Activated CD4-positive, CD25-positive, alpha-beta regulatory T cell treated with anti-CD3 and anti-CD28 coated beads, Interleukin-2, amount 50 U/mL, for 16 hours (primary cell): ENCODE data around the gene CSH2.
"Not testable (repeated sequence)": the region's sequence is repeated elsewhere in the genome, so short reads cannot be mapped to it uniquely, and the experiment has no call there.

Experiments used
- DNase-seq: peaks from one replicate; pipeline ENCODE4 v3.0.0-alpha.2; 2020; ENCODE audit warnings: low read depth, low spot score

Gene CSH2

DNA sequence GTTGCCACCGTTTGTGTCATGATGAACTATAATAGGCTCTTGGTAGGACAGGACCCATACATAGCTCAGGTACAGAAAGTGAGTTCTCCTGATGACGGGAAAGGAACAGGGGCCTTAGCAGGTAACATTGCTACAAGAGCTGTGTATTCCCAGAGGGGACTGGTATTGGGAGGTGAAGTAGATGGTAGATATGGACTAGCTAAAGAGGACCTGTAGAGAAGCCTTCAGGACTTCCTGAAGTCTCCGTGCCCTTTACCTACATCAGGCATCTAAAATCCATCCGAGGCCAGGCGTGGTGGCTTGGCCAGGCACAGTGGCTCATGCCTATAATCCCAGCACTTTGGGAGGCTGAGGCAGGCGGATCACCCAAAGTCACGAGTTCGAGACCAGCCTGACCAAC is 18.3 kb downstream of the CSH2 start:
- no peak for DNase-seq

DNA sequence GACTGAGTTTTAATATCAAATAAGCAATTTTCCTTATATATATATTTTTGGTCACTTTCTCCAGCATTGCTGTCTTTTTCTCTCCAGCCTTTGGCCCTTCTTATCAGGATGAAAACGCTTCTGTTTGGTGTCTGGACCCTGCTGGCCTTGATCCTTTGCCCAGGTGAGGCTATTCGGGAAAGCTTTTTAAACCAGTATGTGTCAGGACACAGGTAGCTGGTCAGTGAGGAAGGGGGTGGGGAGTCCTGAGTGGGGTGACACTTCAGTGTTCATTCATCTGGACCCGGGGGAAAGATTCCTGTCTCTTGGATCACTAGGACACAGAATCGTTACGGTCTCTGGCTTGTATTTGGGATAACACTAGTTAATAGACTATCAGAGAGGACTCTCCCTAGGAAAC is 18.8 kb downstream of the CSH2 start:
- DNase-seq: no peak

DNA sequence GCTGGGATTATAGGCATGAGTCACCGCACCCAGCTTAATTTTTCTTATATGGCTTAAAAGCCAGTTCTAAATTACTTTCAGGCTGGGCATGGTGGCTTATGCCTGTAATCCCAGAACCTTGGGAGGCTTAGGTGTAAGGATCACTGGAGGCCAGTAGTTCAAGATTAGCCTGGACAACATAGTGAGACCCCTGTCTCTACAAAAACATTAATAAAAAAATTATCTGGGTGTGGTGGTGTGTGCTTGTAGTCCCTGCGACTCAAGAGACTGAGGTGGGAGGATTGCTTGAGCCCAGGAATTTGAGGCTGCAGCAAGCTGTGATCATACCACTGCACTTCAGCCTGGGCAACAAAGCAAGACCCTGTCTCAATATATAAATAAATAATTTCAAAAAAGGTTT is 20.2 kb downstream of the CSH2 start:
- no peak for DNase-seq

DNA sequence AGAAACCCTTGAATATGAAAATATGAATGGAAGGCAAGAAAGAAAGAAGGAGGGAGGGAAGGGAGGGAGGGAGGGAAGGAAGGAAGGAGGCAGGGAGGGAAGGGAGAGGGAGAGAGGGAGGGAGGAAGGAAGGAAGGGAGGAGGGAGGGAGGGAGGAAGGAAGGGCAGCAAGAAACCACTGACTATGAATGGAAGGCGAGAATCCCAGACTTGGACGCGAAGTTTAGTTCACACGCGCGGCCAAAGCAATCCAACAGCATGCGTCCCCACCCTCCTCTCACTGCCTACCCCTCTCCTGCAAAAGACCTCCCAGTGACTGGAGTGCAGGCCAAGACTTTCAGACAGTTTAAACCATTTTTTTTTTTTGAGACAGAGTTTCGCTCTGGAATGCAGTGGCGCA is 23.1 kb downstream of the CSH2 start:
- no peak for DNase-seq

DNA sequence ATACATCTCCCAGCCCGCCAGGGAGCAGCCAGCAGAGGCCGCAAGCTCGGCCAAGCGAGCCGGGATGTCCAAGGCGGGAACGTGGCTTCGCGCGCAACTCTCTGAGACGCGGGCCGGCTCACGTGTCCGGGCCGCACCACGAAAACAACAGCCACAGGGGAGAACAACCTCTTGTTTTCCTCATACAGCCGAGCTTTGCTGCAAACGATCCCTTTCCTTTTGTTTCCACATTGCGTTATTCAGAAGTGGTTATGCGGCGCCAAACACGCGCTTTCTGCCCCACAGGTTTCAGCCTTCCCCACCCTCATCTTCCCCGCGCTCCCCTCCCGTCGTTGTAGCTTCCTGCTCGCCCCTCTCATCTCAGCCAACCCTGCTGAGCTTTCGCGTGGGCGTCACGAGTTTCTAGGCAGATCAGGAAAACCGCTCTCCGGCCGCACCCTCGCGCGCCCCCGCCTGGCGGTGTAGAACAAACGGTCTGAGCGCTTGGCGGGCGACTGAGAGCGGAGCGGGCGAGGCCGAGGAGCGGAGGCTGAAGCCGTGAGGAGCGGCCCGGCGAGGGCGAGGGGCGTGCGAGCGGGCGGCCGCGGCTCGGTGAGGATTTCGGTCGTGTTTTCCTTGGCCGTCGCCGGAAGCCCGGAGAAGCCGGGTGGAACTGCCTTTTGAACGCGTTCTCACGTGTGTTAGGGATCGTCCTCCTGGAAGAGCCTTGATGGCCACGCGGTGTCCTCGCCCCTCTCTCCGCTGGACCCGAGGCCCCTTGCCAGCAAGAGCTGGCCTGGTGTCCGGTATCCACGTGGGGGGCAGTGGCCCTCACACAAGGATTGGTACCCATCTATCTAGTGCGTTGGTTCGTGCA is 24.4 kb downstream of the CSH2 start:
- DNase-seq: peak; percentile 87

DNA sequence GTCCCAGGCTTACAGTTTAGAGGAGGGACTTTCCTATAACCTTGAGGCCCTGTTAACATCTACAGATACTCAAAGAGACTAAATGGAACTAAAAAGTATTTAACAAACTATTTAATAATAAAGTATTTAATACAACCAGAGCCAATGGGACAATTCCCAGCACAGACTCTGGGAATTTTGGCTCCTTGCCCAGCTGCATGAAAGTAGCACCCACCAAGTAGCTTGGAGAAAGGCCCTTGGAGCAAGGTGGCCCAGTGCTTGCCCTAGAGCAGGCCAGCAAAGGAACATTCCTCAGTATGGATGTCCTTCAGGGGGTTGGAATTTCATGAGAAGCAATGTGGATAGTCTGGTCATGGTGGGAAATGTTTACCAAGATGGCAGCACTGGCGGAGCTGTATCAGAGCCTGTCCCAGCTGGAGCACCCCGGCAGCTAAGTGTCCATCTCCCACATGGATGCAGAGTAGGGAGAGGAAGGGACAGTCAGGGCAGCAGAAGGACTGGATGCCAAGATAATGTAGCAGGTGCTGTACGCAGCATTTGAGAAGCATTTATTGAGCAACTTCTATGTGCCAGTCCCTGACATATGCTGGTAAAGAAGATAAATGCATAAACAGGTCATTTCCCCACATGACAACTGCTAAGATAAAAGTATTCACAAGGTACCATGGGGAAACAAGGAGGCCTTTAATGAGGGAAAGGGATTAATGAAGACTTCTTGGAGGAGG is 25.8 kb downstream of the CSH2 start:
- no peak for DNase-seq

DNA sequence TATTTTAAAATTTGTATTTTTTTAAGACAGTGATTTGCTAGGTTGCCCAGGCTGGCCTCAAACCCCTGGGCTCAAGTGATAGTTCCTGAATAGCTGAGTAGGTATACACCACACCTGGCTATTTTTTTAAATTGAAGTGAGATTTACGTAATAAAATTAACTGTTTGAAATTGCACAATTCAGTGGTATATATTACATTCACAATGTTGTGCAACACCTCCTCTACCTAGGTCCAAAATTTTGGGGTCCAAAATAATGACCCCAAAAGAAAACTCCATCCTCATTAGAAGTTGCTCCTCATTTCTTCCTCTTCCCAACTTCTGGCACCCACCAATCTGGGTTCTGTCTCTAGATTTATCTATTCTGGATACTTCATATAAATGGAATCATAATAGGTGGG is 28.0 kb downstream of the CSH2 start:
- no peak for DNase-seq

DNA sequence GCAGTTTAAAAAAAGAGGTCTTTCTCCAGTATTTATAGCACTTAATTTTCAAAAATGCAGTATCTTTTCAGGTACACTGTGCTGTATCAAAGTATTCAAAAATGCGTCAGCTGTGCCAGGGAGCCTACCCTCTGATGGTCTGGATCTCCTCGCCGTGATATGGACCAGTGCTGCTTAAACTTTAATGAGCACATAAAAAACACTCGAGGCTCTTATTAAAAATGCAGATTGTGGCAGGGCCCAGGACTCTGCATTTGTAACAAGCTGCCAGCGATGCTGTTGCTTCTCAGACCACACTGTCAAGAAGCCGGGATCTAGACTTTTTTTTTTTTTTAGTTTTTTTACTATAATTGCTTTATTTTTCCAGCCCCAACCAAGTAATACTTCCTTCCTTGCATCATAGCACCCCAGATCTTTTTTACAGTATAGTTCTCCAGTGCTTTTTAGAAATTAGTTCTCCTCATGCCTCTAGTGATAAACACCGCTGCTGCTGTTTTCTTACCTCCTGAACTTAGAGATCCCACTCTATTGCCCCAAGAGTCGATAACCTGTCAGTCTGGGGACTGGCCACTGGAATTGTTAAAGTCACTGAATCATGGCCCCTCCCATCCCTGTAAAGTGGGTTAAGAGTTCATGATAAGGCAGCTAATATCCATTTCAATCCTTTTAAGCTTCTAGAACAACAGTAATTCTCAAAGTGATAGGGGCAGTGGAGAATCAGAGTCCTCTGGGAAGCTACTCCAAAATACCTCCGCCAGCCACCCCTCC is 29.4 kb downstream of the CSH2 start:
- no peak for DNase-seq

DNA sequence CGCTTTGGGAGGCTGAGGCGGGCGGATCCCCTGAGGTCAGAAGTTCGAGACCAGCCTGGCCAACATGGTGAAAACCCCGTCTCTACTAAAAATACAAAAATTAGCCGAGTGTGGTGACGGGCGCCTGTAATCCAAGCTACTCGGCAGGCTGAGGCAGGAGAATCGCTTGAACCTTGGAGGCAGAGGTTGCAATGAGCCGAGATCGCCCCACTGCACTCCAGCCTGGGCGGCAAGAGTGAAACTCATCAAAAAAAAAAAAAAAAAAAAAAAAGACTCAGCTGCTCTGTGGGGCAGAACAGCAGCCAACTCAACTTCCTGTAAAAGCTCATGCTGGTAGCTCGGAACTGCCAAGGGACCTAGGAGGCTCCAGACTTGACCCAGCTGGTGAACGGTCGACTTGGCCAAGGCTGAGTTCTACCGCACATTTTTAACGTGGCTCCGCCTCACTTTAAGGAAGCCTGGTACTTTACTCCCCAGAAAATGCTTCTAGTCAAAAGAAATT is 30.0 kb downstream of the CSH2 start:
- not testable (repeated sequence) for DNase-seq

DNA sequence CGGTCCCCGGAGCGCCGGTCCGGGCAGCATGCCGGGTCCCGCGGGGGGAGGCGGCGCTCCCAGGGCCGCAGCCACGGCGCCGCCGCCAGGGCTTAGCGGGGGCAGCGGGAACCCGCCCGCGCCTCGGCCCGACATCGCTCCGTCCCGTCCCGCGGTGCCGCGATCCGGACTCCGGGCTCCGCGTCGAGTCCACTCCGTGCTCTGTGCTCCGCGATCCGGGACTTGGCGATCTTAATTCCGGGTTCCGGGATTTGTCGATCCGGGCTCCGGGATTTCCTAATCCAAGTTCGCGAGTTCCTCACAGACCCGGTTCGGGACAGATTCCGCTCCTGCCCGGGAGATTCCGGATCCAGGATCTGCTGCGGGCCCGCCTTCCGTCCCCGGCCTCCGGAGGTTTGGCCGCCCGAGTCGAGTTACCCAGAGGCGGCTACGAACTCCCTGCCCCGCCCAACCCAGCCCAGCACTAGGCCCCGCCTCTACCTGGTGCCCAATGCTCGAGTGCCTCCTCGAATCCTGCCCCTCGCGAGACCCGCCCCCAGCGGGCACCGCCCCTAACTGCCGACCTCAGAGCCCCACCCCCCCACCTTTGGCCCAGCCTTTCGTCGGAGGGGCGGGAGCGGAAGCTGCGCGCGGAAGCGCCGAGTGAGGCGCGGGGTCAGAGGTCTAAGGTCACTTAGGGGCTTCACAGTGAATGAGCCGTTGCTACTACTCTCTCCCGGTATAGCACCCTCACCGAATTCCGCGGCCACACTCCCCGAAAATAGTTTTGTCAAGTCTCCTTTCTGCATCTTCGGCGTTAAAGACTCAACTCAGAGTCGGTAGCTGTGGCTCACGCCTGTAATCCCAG is 30.7 kb downstream of the CSH2 start, which contains the start of gene SMARCD2:
SMARCD2 (minus strand) TSS at position 146 of the 847 bp plus-strand sequence; CDS start at position 135, 11 bp downstream.
- DNase-seq: peak; percentile 96

DNA sequence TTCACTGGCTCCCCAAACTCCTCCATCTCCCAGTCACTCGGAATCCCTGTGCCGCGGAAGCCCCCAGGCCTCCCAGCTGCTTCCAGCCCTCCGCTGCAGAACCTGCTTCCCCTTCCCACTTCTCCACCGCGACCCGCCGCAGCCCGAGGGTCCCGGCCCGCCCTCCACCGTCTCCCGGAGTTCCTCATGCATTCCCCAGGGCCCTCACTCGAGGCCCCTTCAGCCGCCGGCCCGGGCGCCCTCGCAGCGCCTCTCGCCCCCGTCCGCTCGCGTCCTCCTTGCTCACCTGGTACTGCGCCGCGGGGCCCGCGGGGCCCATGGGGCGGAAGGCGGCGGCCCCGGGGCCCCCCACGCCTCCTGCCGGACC is 31.3 kb downstream of the CSH2 start:
- no peak for DNase-seq

DNA sequence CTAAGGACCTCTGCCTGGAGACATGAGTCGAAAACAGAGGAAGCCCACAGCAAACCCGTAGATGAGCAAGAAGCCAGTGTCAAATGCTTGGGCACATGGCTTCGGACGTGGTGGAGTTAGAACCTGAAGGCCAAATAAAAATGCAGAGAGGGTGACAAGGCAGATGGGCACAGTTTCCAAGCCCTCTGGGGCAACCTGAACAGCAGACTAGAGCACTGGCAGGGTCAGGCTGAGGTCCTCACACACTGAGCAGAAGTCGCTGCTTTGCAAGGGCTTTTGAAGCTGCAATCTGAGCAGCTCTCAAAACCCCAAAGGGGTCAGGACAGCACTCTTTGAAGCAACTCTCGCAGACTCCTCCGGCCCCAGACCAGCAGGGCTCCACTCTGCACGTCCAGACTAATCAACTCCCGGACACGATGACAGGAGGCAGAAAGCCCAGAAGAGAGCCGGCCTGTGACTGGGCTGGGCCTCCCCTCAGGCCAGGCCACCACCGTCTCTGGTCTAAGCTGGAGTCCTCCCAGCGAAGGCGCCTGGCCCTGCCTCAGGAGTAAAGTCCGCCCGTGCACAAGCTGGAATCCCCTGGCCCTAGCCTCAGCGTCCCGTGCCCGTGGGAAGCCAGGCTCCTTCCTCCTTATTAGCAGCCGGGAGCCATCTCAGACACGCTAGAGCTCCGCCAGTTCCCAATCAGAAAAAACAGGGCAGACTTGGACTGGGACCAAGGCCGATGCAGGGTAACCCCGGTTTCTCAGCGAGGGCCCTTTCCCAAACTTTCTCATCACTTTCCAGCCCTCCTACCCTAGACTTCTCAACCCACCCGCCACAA is 31.9 kb downstream of the CSH2 start:
- DNase-seq: no peak

DNA sequence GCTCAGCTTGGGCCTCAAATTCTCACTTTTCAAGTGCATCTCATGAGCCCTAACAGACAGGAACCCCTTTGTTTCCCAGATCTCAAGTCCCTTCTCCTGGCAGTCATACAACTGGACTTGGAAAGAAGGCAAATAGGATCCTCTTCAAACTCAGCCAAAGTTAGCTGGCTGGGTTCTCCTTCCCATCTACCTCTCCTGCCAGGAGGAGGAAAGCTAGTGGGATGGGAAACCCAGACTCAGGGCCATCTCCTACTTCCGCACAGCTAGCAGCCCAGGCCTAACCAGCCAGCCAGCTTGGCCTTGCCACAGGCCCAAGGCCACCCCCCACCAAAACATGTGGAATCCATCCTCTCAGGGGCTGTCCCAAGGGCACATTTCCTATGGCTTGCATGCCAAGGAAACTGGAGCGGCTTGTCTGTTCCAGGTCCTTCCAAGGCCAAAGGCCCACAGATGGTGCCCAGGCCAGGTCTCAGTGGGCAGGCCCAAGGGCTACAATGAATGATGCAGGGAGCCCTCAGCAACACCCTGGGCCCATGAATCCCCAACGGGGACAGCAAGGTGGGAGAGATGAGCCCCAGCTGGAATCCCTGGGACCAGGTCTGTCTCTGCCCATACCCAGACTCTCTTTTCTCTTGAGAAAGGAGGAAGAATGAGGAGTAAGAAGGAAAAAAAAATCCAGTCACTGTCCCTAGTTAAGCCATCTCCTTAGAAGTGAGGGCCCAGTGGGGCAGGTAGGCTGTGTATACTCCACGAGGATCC is 32.7 kb downstream of the CSH2 start:
- no peak for DNase-seq

DNA sequence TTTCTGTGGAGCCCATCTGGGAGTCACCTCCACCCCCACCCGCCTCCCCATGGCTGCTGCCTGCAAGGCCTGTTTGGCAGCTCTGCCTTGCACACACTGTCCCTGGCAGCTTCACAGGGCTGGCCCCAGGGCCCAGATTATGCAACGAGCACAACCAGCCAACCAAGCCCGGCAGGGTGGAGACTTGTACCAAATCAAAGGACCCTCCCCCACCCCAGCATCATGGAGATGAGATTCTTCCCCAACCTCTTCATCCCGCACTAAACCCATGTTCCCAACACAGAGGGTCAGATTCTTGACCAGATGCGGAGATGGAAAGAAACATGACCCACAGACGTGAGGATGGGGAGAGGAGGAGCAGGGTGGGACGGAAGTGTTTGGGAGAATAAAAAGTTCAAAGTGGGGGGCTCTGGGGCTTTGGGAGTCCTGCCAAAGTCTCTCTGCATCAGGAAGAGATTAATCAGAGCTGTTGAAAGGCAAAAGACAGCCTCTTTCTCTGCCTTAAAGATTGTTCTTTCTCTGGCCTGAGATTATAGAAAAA is 34.8 kb downstream of the CSH2 start:
- no peak for DNase-seq

DNA sequence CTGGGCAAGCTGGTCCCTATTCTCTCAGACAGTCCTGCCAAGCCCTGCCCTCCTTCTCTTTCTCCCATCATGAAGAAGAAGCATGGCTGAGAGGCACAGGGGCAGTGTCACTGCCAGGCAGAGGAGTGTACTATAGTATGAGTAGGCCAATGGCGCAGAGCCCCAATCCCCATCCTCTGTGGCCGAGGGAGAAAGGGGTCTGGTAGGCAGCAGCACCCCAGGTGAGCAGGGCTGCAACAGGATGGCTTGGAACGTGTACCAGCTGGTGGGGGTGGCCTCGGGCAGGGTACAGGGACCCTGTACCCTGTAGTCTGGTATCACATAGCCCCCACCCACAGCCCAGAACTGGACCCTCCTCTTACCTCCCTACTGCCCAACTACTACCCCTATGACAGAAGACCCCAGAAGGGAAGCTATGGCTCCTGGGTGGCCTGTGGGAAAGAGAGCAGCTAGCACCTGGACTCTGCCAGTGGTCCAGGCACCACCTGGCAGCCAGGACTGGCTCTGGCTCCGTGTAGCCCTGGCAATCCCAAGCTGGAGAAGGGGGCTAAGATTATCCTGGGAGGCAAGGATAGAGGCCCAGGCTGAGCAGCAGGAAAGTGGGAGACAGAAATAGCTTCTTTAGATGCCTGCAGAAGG is 35.4 kb downstream of the CSH2 start:
- DNase-seq: no peak

DNA sequence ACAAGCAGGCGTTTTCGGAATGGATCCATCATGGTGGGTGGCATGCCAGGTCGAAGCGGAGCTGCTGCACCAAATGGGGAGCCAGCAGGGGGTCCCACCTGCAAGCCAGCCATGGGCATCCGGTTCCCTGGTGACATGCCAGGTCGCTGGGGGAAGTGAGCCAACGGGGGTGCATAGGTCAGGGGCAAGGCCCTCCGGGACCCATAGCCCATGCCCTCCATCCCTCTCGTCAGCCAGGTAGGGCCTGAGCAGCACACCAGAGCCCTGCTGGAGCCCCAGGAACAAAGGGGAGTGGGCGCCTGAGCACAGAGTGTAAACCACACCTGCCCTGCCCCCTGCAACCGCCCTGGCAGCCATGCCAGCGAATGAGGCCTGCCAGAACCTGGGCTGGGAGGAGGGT is 36.0 kb downstream of the CSH2 start:
- DNase-seq: no peak

DNA sequence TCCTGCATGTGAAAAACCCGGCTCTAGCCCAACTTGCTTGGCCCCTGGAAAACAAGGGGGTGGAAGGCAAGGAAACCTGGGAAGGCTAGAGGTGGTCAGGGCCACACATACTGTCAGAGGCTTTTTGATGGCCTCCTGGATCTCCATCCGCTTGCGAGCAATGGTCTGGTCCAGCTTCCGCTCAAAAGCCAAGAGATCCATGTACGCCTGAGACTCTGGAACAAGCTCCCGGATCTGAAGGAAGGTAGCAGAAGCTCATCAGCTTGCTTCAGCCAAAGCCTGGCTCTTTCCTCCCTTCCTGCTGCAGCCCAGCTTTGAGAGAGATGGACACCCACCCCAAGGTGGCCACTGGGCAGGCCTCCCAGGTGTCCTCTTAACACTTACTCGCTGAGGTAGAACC is 36.7 kb downstream of the CSH2 start:
- DNase-seq: no peak

DNA sequence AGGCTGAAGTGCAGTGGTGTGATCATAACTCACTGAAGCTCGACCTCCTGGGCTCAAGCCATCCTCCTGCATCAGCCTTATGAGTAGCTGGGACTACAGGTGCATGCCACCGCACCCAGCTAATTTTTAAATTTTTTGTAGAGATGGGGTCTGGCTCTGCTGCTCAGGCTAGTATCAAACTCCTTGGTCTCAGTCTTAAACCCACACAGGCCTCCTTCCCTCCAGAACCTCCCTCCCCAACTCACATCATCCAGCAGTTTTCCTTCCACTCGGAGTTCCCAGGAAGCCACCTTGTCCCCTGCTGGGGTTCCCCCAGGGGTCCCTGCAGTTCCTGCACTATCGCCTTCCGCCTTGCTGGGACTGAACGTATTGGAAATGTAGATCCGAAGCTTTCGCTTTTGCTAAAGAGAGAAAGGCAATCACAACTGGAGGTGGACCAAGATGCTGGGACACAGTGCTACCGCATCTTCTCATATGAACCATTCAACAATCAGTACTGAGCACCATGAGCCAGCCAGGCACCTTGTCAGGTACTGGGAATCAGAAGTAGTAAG is 38.2 kb downstream of the CSH2 start:
- DNase-seq: no peak
